K562 (cell line): ENCODE measurements around the gene RNF39. TPM values are rescaled to one million over a fixed set of nuclear protein-coding genes. Genes with fewer than 3 reads are reported as not detected.

Experiments used
- BRD9 ChIP-seq: fragments of 450-650 bp; IDR thresholded peaks from 2 replicates; pipeline ENCODE4 v1.6.1; 2018; ENCODE audit warnings: low read depth; ENCODE audit not compliant: partially characterized antibody
- CBX8 ChIP-seq: fragments of 200-600 bp; sonication (generic); IDR thresholded peaks from 2 replicates; pipeline ENCODE4 v1.6.1; 2012; ENCODE audit warnings: borderline replicate concordance, mixed run types, low read depth, mild to moderate bottlenecking, moderate library complexity, mixed read lengths, low read length, control low read depth, inconsistent platforms; ENCODE audit not compliant: poor library complexity, severe bottlenecking; ENCODE audit errors: extremely low read depth
- DNMT1 ChIP-seq: fragments of 450-650 bp; IDR thresholded peaks from 2 replicates; pipeline ENCODE4 v1.6.1; 2016; ENCODE audit warnings: antibody characterized with exemption, mild to moderate bottlenecking
- ELF2 ChIP-seq: fragments of 250-450 bp; sonication (Bioruptor Pico); IDR thresholded peaks from 2 replicates; pipeline ENCODE4 v1.5.0; 2021; ENCODE audit warnings: mild to moderate bottlenecking
- ELK3 ChIP-seq: fragments of 450-650 bp; formaldehyde crosslinking; IDR thresholded peaks from 2 replicates; pipeline ENCODE4 v1.4.0; 2020; ENCODE audit warnings: mild to moderate bottlenecking
- RBM39 ChIP-seq: fragments of 200-400 bp; formaldehyde crosslinking; optimal IDR thresholded peaks from 2 replicates; pipeline ENCODE3; 2018; ENCODE audit warnings: low read depth, low read length
- RERE ChIP-seq: sonication (generic); formaldehyde crosslinking; IDR thresholded peaks from 2 replicates; pipeline ENCODE4 v1.8.0; 2023; ENCODE audit warnings: missing genetic modification reagents, mild to moderate bottlenecking, borderline replicate concordance
- SMAD2 ChIP-seq: fragments of 150-350 bp; IDR thresholded peaks from 2 replicates; pipeline ENCODE4 v1.6.1; 2014; ENCODE audit warnings: low read depth, mild to moderate bottlenecking, low read length
- SRSF3 ChIP-seq: fragments of 200-400 bp; formaldehyde crosslinking; IDR thresholded peaks from 2 replicates; pipeline ENCODE4 v1.6.1; 2016; ENCODE audit warnings: mild to moderate bottlenecking, low read length, moderate library complexity; ENCODE audit not compliant: insufficient read depth
- TCF7L2 ChIP-seq: fragments of 150-350 bp; IDR thresholded peaks from 2 replicates; pipeline ENCODE4 v1.6.1; 2016; ENCODE audit warnings: low read depth, mild to moderate bottlenecking, low read length, moderate library complexity
- ZBTB7A ChIP-seq: IDR thresholded peaks from 2 replicates; pipeline ENCODE4 v1.6.1; 2011; ENCODE audit warnings: low read depth, mild to moderate bottlenecking, low read length, moderate library complexity, borderline replicate concordance; ENCODE audit not compliant: control insufficient read depth
- ZNF224 ChIP-seq: sonication (generic); formaldehyde crosslinking; IDR thresholded peaks from 2 replicates; pipeline ENCODE4 v1.8.0; 2022; ENCODE audit warnings: mild to moderate bottlenecking, missing genetic modification reagents
- ZNF280A ChIP-seq: fragments of 450-650 bp; IDR thresholded peaks from 2 replicates; pipeline ENCODE4 v1.6.1; 2018; ENCODE audit warnings: mild to moderate bottlenecking, low read depth; ENCODE audit not compliant: partially characterized antibody
- ZNF280B ChIP-seq: fragments of 250-450 bp; sonication (Bioruptor Pico); IDR thresholded peaks from 2 replicates; pipeline ENCODE4 v1.5.1; 2021; ENCODE audit warnings: mild to moderate bottlenecking
- ZNF324 ChIP-seq: fragments of 250-450 bp; sonication (Bioruptor Pico); IDR thresholded peaks from 2 replicates; pipeline ENCODE4 v1.4.0; 2020; ENCODE audit warnings: mild to moderate bottlenecking
- ZNF354B ChIP-seq: fragments of 250-450 bp; sonication (Bioruptor Pico); IDR thresholded peaks from 2 replicates; pipeline ENCODE4 v1.4.0; 2020
- polyA plus RNA-seq, 8 experiments: library from polyadenylated mRNA; depleted of rRNA in 4 of 8; stranded (reverse) in 5 of 8; unstranded in 3 of 8; fragments of >200 nt; fragmentation: Nextera tagmentation in 2 of 8; fragmentation: Illumina TruSeq in 1 of 8; extraction: Ambion mirVana in 2 of 8; extraction: Trizol in 1 of 8; gene quantifications; 2 replicates each; pipeline versions ENCODE4 v1.2.1 to v1.2.3, GENCODE V29; 2011 to 2014; ENCODE audit warnings: inconsistent platforms in 1 of 8, missing spikeins in 1 of 8
- total RNA-seq, 7 experiments: library from RNA; depleted of rRNA in 6 of 7; stranded (reverse); fragments of >200 nt in 6 of 7; fragmentation: Illumina TruSeq in 2 of 7; extraction: Trizol in 2 of 7; gene quantifications; 2 replicates each; pipeline versions ENCODE4 v1.2.1 to v1.2.3, GENCODE V29; 2011 to 2021; ENCODE audit warnings: low replicate concordance in 1 of 7

Gene RNF39
- total and polyA plus RNA-seq, 9 of the 15 experiments (the other 6 are each of a cell fraction or from before 2014, with no cell fraction given), result not detected

GRCh38 chr6:30066577-30067459 is 8.8 kb downstream of the RNF39 start, which contains the start of gene PPP1R11 (continued):
- TF ChIP-seq RERE (CRISPR knock-in tag) (0 out of 2 replicates have a peak, but pooled peaks have one; percentile 29), ZNF280A (no peak), ZNF224 (no peak), TCF7L2 (peak; percentile 95), ZNF354B (0 out of 2 replicates have a peak, but pooled peaks have one; percentile 47), BRD9 (no peak), SMAD2 (no peak), ZNF324 (CRISPR knock-in tag) (no peak), ZBTB7A (peak; percentile 61; the same call in 1 of the 2 replicates), RBM39 (no peak), ELF2 (CRISPR knock-in tag) (peak; percentile 99), ZNF280B (CRISPR knock-in tag) (no peak), SRSF3 (no peak), DNMT1 (0 out of 2 replicates have a peak, but pooled peaks have one; percentile 67), ELK3 (CRISPR knock-in tag) (no peak), CBX8 (no peak)
